GM23338 (cell line): Measurements from ENCODE around the gene COL21A1. TPM values are rescaled to one million over a fixed set of nuclear protein-coding genes. Genes with fewer than 3 reads are reported as not detected.
"Not testable (repeated sequence)": the region's sequence is repeated elsewhere in the genome, so short reads cannot be mapped to it uniquely, and the experiment has no call there.

Experiments used
- ATAC-seq: fragments of 200-7000 bp; cut with Tn5 transposase; 3 replicates; pipeline ENCODE4 v1.9.1; 2020
- DNase-seq: peaks from one replicate; pipeline ENCODE4 v3.0.0-alpha.2; 2015; ENCODE audit warnings: low spot score
- H2AFZ ChIP-seq: fragments of 200-600 bp; sonication (generic); 2 replicates; pipeline ENCODE4 v1.8.0; 2016; ENCODE audit warnings: antibody characterized with exemption, mild to moderate bottlenecking, moderate library complexity
- H3F3A ChIP-seq: fragments of 200-600 bp; sonication (generic); replicated peaks from 2 replicates; pipeline ENCODE4 v1.8.0; 2017; ENCODE audit warnings: antibody characterized with exemption, mixed run types, low read depth
- H3K27ac ChIP-seq: fragments of 200-600 bp; sonication (generic); 2 replicates; pipeline ENCODE4 v1.6.1; 2016; ENCODE audit warnings: low read depth
- H3K27me3 ChIP-seq: fragments of 200-600 bp; sonication (generic); 2 replicates; pipeline ENCODE4 v1.8.0; 2016; ENCODE audit warnings: mild to moderate bottlenecking, mixed run types, moderate library complexity; ENCODE audit not compliant: insufficient read depth
- H3K36me3 ChIP-seq: fragments of 200-600 bp; sonication (generic); 2 replicates; pipeline ENCODE4 v1.8.0; 2016; ENCODE audit warnings: mild to moderate bottlenecking; ENCODE audit not compliant: insufficient read depth
- H3K4me1 ChIP-seq: fragments of 200-600 bp; sonication (generic); 2 replicates; pipeline ENCODE4 v1.8.0; 2016; ENCODE audit warnings: mild to moderate bottlenecking, moderate library complexity; ENCODE audit not compliant: insufficient read depth
- H3K4me2 ChIP-seq: fragments of 200-600 bp; sonication (generic); 2 replicates; pipeline ENCODE4 v1.7.1; 2017; ENCODE audit warnings: mixed run types
- H3K4me3 ChIP-seq: fragments of 200-600 bp; sonication (generic); 2 replicates; pipeline ENCODE4 v1.6.1; 2016; ENCODE audit warnings: mixed run types
- H3K79me2 ChIP-seq: fragments of 200-600 bp; sonication (generic); replicated peaks from 2 replicates; pipeline ENCODE4 v1.8.0; 2017; ENCODE audit warnings: mild to moderate bottlenecking; ENCODE audit not compliant: insufficient read depth
- H3K9me2 ChIP-seq: fragments of 200-600 bp; sonication (generic); 2 replicates; pipeline ENCODE4 v1.8.0; 2017; ENCODE audit not compliant: insufficient read depth
- H4K20me1 ChIP-seq: fragments of 200-600 bp; sonication (generic); replicated peaks from 2 replicates; pipeline ENCODE4 v1.8.0; 2017; ENCODE audit warnings: mild to moderate bottlenecking; ENCODE audit not compliant: insufficient read depth
- H3K27ac Mint-ChIP-seq: 2 replicates; pipeline ENCODE4 v1.8.0; 2020; ENCODE audit warnings: inconsistent platforms, mild to moderate bottlenecking, moderate library complexity, mixed read lengths
- H3K27me3 Mint-ChIP-seq: 3 replicates; pipeline ENCODE4 v1.8.0; 2022; ENCODE audit warnings: low read depth, mild to moderate bottlenecking, moderate library complexity, mixed read lengths, inconsistent platforms; ENCODE audit not compliant: insufficient read depth, poor library complexity
- H3K36me3 Mint-ChIP-seq: 3 replicates; pipeline ENCODE4 v1.8.0; 2021; ENCODE audit warnings: low read depth, mild to moderate bottlenecking, inconsistent platforms, moderate library complexity, mixed read lengths
- H3K4me1 Mint-ChIP-seq: 3 replicates; pipeline ENCODE4 v1.8.0; 2020; ENCODE audit warnings: mild to moderate bottlenecking, inconsistent platforms, mixed read lengths
- H3K4me3 Mint-ChIP-seq: 3 replicates; pipeline ENCODE4 v1.8.0; 2021; ENCODE audit warnings: moderate library complexity, mild to moderate bottlenecking, inconsistent platforms, mixed read lengths
- H3K9me3 Mint-ChIP-seq: 3 replicates; pipeline ENCODE4 v1.8.0; 2020; ENCODE audit warnings: moderate library complexity, mild to moderate bottlenecking, inconsistent platforms, mixed read lengths
- CREB1 ChIP-seq: fragments of 250-450 bp; sonication (Bioruptor Pico); IDR thresholded peaks from 2 replicates; pipeline ENCODE4 v1.5.0; 2020; ENCODE audit warnings: low read depth, mild to moderate bottlenecking, moderate library complexity
- EZH2 ChIP-seq: fragments of 200-600 bp; sonication (generic); IDR thresholded peaks from one replicate; pipeline ENCODE4 v1.8.0; 2017; ENCODE audit warnings: antibody characterized with exemption, mild to moderate bottlenecking, low read depth; ENCODE audit not compliant: unreplicated experiment
- EZH2phosphoT487 ChIP-seq: fragments of 200-600 bp; sonication (generic); IDR thresholded peaks from one replicate; pipeline ENCODE4 v1.8.1; 2018; ENCODE audit warnings: antibody characterized with exemption; ENCODE audit not compliant: unreplicated experiment
- POLR2AphosphoS5 ChIP-seq: IDR thresholded peaks from 2 replicates; pipeline ENCODE4 v1.6.1; 2016; ENCODE audit warnings: antibody characterized with exemption, low read depth
- STAT1 ChIP-seq: IDR thresholded peaks from one replicate; pipeline ENCODE4 v1.6.1; 2016; ENCODE audit warnings: antibody characterized with exemption; ENCODE audit not compliant: unreplicated experiment
- ZNF114 ChIP-seq: fragments of 250-450 bp; sonication (Bioruptor Pico); IDR thresholded peaks from 2 replicates; pipeline ENCODE4 v1.5.0; 2020; ENCODE audit warnings: mild to moderate bottlenecking, moderate library complexity
- ZNF331 ChIP-seq: fragments of 250-450 bp; sonication (Bioruptor Pico); IDR thresholded peaks from 2 replicates; pipeline ENCODE4 v1.5.0; 2020; ENCODE audit warnings: low read depth, mild to moderate bottlenecking, moderate library complexity
- polyA plus RNA-seq: library from polyadenylated mRNA; unstranded; fragments of >200 nt; fragmentation: Nextera tagmentation; extraction: Ambion mirVana; gene quantifications from 2 replicates; pipeline ENCODE4 v1.2.1, GENCODE V29; 2016
- total RNA-seq: library from RNA; depleted of rRNA; stranded (reverse); fragments of >200 nt; shearing (Covaris generic); gene quantifications from 2 replicates; pipeline ENCODE4 v1.2.3, GENCODE V29; 2014
- TF ChIP-seq, protein P1 (sequence below), 2 experiments: fragments of 200-600 bp in 1 of 2; sonication (generic) in 1 of 2; conservative IDR thresholded peaks; 2 replicates each; pipeline versions ENCODE4 v1.5.1 to v1.6.1; 2016 to 2017; ENCODE audit warnings: antibody characterized with exemption in 2 of 2, low read depth in 2 of 2, mild to moderate bottlenecking in 2 of 2, moderate library complexity in 1 of 2
- TF ChIP-seq, protein P2 (sequence below): IDR thresholded peaks from 2 replicates; pipeline ENCODE4 v1.6.1; 2016; ENCODE audit warnings: antibody characterized with exemption

COL21A1 gene
- total and polyA plus RNA-seq, 2 experiments from 2014 or later: 5.0 to 6.2 TPM

DNA sequence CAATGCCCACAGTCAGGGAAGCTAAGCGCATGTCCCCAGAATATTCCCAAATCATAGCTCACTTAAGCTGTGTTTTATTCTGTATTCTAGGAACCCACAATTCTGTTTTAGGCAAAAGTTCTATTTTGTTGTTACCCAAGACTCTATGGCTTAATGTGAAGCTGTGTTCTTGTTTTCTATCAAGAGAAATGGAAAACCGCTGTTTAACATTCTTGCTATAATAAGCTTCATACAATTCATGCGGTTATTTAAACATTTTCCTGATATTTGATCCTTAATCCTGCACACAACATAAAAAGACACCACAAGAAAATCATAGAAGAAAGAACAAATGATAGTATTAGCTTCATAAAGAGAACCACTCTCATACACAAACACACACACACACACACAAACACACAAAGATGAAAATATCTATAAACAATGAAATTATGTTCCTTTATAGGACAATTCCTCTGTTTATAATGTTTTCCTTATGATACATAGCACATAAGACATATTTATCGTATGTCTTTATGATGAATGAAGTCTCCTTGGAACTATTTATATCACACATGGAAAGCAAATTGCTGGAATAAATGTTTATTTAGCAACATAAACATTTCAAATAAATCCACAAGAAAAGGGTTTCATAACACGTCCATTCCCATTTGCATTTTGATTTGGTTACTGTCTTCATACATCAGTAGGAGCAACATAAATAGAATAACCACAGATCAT, 16.4 kb upstream of the COL21A1 start:
- no peak for DNase-seq
- TF ChIP-seq, protein P1, sequence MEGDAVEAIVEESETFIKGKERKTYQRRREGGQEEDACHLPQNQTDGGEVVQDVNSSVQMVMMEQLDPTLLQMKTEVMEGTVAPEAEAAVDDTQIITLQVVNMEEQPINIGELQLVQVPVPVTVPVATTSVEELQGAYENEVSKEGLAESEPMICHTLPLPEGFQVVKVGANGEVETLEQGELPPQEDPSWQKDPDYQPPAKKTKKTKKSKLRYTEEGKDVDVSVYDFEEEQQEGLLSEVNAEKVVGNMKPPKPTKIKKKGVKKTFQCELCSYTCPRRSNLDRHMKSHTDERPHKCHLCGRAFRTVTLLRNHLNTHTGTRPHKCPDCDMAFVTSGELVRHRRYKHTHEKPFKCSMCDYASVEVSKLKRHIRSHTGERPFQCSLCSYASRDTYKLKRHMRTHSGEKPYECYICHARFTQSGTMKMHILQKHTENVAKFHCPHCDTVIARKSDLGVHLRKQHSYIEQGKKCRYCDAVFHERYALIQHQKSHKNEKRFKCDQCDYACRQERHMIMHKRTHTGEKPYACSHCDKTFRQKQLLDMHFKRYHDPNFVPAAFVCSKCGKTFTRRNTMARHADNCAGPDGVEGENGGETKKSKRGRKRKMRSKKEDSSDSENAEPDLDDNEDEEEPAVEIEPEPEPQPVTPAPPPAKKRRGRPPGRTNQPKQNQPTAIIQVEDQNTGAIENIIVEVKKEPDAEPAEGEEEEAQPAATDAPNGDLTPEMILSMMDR (conservative IDR thresholded peaks at IDR 0.05; ENCODE audit: low read depth in 2 of 2): no peak
- TF ChIP-seq EZH2phosphoT487: no peak
- no peak for TF ChIP-seq STAT1
- no peak for TF ChIP-seq ZNF114 (CRISPR knock-in tag)
- no peak for TF ChIP-seq EZH2
- no peak for TF ChIP-seq CREB1 (CRISPR knock-in tag)
- no peak for TF ChIP-seq POLR2AphosphoS5
- TF ChIP-seq ZNF331 (CRISPR knock-in tag): no peak
- TF ChIP-seq, protein P2, sequence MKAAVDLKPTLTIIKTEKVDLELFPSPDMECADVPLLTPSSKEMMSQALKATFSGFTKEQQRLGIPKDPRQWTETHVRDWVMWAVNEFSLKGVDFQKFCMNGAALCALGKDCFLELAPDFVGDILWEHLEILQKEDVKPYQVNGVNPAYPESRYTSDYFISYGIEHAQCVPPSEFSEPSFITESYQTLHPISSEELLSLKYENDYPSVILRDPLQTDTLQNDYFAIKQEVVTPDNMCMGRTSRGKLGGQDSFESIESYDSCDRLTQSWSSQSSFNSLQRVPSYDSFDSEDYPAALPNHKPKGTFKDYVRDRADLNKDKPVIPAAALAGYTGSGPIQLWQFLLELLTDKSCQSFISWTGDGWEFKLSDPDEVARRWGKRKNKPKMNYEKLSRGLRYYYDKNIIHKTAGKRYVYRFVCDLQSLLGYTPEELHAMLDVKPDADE: no peak
- no peak overlapping the region for H3K27ac Mint-ChIP-seq

DNA sequence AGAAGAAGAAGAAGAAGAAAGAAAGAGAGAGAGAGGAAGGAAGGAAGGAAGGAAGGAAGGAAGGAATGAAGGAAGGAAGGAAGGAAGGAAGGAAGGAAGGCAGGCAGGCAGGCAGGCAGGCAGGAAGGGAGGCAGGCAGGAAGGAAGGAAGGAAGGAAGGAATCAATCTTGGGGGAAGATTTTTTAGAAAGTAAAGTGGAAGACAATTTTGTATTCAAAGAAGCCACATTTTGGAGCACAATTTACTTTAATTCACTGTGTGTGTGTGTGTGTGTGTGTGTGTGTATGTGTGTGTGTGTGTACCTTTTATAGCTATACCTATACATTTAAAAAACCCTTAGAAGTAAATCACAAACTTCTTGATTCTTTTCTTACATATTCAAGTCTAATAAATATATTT, 13.2 kb upstream of the COL21A1 start:
- H3K4me1 Mint-ChIP-seq, H3K27ac ChIP-seq, H3K4me2 ChIP-seq, H3K36me3 Mint-ChIP-seq, DNase-seq, H3K36me3 ChIP-seq, H3K4me1 ChIP-seq, H3K79me2 ChIP-seq, H4K20me1 ChIP-seq, H2AFZ ChIP-seq, H3F3A ChIP-seq, H3K4me3 Mint-ChIP-seq, H3K27me3 ChIP-seq, ATAC-seq, H3K27ac Mint-ChIP-seq, H3K4me3 ChIP-seq, H3K9me2 ChIP-seq, H3K9me3 Mint-ChIP-seq, H3K27me3 Mint-ChIP-seq: not testable (repeated sequence)

More for the DNA sequence above, 16.4 kb upstream of the COL21A1 start:
- H2AFZ ChIP-seq: no peak overlapping the region
- Mint-ChIP-seq H3K27me3 (peaks cover 4% of the 10 kb centered on the region), H3K36me3 (0 out of 3 replicates have a peak, but pooled peaks cover under 1% of the 10 kb centered on the region), H3K9me3 (peaks cover 3% of the 10 kb centered on the region; the same call in 1 of the 3 replicates), H3K4me1 (peaks cover 10% of the 10 kb centered on the region), H3K4me3 (no peak overlapping the region)
- H3K79me2 ChIP-seq: no peaks in the 10 kb centered on the region
- H3K9me2 ChIP-seq: peaks cover 13% of the 10 kb centered on the region
- H3K4me3 ChIP-seq: no peak overlapping the region
- no peaks in the 10 kb centered on the region for H3F3A ChIP-seq
- no peak for ATAC-seq
- H3K36me3 ChIP-seq: no peaks in the 10 kb centered on the region
- no peaks in the 10 kb centered on the region for H3K4me1 ChIP-seq
- no peaks in the 10 kb centered on the region for H4K20me1 ChIP-seq
- H3K27ac ChIP-seq: no peak overlapping the region
- H3K27me3 ChIP-seq: no peaks in the 10 kb centered on the region
- H3K4me2 ChIP-seq: no peak overlapping the region
